K562 (cell line): Measurements from ENCODE around the gene RFC5. TPM values are rescaled to one million over a fixed set of nuclear protein-coding genes. Genes with fewer than 3 reads are reported as not detected.

Source experiments
- CC2D1A ChIP-seq: fragments of 450-650 bp; IDR thresholded peaks from 2 replicates; pipeline ENCODE4 v1.6.1; 2017; ENCODE audit warnings: mild to moderate bottlenecking
- DPF2 ChIP-seq: fragments of 450-650 bp; IDR thresholded peaks from 2 replicates; pipeline ENCODE4 v1.6.1; 2016
- EGR1 ChIP-seq: fragments of 450-650 bp; conservative IDR thresholded peaks from 2 replicates; pipeline ENCODE4 v1.6.1; 2017; ENCODE audit warnings: mild to moderate bottlenecking
- GABPA ChIP-seq: fragments of 200-800 bp; sonication (Bioruptor generic); conservative IDR thresholded peaks from 2 replicates; pipeline ENCODE4 v1.6.1; 2016; ENCODE audit warnings: low read depth, missing genetic modification characterization, missing compliant biosample characterization
- HDAC1 ChIP-seq, 2 experiments: fragments of 450-650 bp; IDR thresholded peaks; 2 replicates each; pipeline ENCODE4 v1.6.1; 2016 to 2017; ENCODE audit warnings: inconsistent platforms in 1 of 2, mild to moderate bottlenecking in 1 of 2, moderate library complexity in 1 of 2
- HOXB6 ChIP-seq: fragments of 250-450 bp; sonication (Bioruptor Pico); IDR thresholded peaks from 2 replicates; pipeline ENCODE4 v1.5.1; 2022; ENCODE audit warnings: mild to moderate bottlenecking, borderline replicate concordance
- KDM5B ChIP-seq: fragments of 200-600 bp; sonication (generic); IDR thresholded peaks from 2 replicates; pipeline ENCODE4 v1.6.1; 2012; ENCODE audit warnings: low read depth, mild to moderate bottlenecking, moderate library complexity, low read length, control low read depth, inconsistent platforms; ENCODE audit not compliant: insufficient replicate concordance
- NKRF ChIP-seq: fragments of 450-650 bp; IDR thresholded peaks from 2 replicates; pipeline ENCODE4 v1.6.1; 2016; ENCODE audit warnings: borderline replicate concordance
- NR2C2 ChIP-seq, 2 experiments: fragments of 200-800 bp in 1 of 2; sonication (Bioruptor generic) in 1 of 2; sonication (generic) in 1 of 2; formaldehyde crosslinking in 1 of 2; IDR thresholded peaks; 2 replicates each; pipeline versions ENCODE4 v1.6.1 to v1.8.0; 2016 to 2022; ENCODE audit warnings: mild to moderate bottlenecking in 1 of 2, missing compliant biosample characterization in 1 of 2, missing genetic modification characterization in 1 of 2, missing genetic modification reagents in 1 of 2
- NR2F6 ChIP-seq: fragments of 450-650 bp; formaldehyde crosslinking; IDR thresholded peaks from 2 replicates; pipeline ENCODE4 v1.4.0; 2020; ENCODE audit warnings: mild to moderate bottlenecking
- PHTF2 ChIP-seq: fragments of 250-450 bp; sonication (Bioruptor Pico); IDR thresholded peaks from 2 replicates; pipeline ENCODE4 v1.5.0; 2021; ENCODE audit warnings: mild to moderate bottlenecking
- POLR3A ChIP-seq: IDR thresholded peaks from 2 replicates; pipeline ENCODE4 v1.6.1; 2011; ENCODE audit warnings: borderline replicate concordance, mild to moderate bottlenecking, moderate library complexity; ENCODE audit not compliant: insufficient read length, insufficient read depth; ENCODE audit errors: extremely low read depth
- RBFOX2 ChIP-seq: fragments of 200-400 bp; formaldehyde crosslinking; IDR thresholded peaks from 2 replicates; pipeline ENCODE4 v1.6.1; 2017; ENCODE audit warnings: low read depth, mild to moderate bottlenecking, low read length, moderate library complexity
- SUPT5H ChIP-seq: fragments of 450-650 bp; IDR thresholded peaks from 2 replicates; pipeline ENCODE4 v1.6.1; 2016
- TOE1 ChIP-seq, 2 experiments: fragments of 450-650 bp in 1 of 2; sonication (generic) in 1 of 2; formaldehyde crosslinking in 1 of 2; IDR thresholded peaks; 2 replicates each; pipeline versions ENCODE4 v1.7.1 to v1.8.0; 2016 to 2022; ENCODE audit warnings: borderline replicate concordance in 2 of 2, mild to moderate bottlenecking in 2 of 2, antibody characterized with exemption in 1 of 2, inconsistent platforms in 1 of 2, low read depth in 1 of 2, missing genetic modification reagents in 1 of 2, moderate library complexity in 1 of 2
- TRIM25 ChIP-seq: fragments of 450-650 bp; IDR thresholded peaks from 2 replicates; pipeline ENCODE4 v1.7.0; 2016; ENCODE audit warnings: borderline replicate concordance
- USF2 ChIP-seq: sonication (generic); formaldehyde crosslinking; IDR thresholded peaks from 2 replicates; pipeline ENCODE4 v1.5.0; 2020; ENCODE audit warnings: missing genetic modification reagents
- ZNF316 ChIP-seq: fragments of 450-650 bp; IDR thresholded peaks from 2 replicates; pipeline ENCODE4 v1.6.1; 2016
- ZNF583 ChIP-seq: fragments of 250-450 bp; sonication (Bioruptor Pico); IDR thresholded peaks from 2 replicates; pipeline ENCODE4 v1.4.0; 2020
- ZNF766 ChIP-seq: fragments of 200-800 bp; sonication (Bioruptor generic); conservative IDR thresholded peaks from 2 replicates; pipeline ENCODE4 v1.6.1; 2016; ENCODE audit warnings: missing genetic modification characterization, missing compliant biosample characterization
- polyA plus RNA-seq, 8 experiments: library from polyadenylated mRNA; depleted of rRNA in 4 of 8; stranded (reverse) in 5 of 8; unstranded in 3 of 8; fragments of >200 nt; fragmentation: Nextera tagmentation in 2 of 8; fragmentation: Illumina TruSeq in 1 of 8; extraction: Ambion mirVana in 2 of 8; extraction: Trizol in 1 of 8; gene quantifications; 2 replicates each; pipeline versions ENCODE4 v1.2.1 to v1.2.3, GENCODE V29; 2011 to 2014; ENCODE audit warnings: inconsistent platforms in 1 of 8, missing spikeins in 1 of 8
- total RNA-seq, 7 experiments: library from RNA; depleted of rRNA in 6 of 7; stranded (reverse); fragments of >200 nt in 6 of 7; fragmentation: Illumina TruSeq in 2 of 7; extraction: Trizol in 2 of 7; gene quantifications; 2 replicates each; pipeline versions ENCODE4 v1.2.1 to v1.2.3, GENCODE V29; 2011 to 2021; ENCODE audit warnings: low replicate concordance in 1 of 7

Gene RFC5
- total and polyA plus RNA-seq, 9 of the 15 experiments (the other 6 are each of a cell fraction or from before 2014, with no cell fraction given), result 61.8 to 189 (median 92.9) TPM

GRCh38 chr12:118061011-118061872, 44.7 kb downstream of the RFC5 start, which contains the start of gene WSB2 (continued):
- TF ChIP-seq TOE1 (IDR thresholded peaks at IDR 0.05; ENCODE audit: borderline replicate concordance) (peak; percentile 37; the same call in 1 of the 2 replicates), TOE1 (CRISPR knock-in tag; IDR thresholded peaks at IDR 0.05; ENCODE audit: borderline replicate concordance, low read depth) (no peak), NKRF (no peak), PHTF2 (no peak), KDM5B (peak; percentile 16), POLR3A (no peak), CC2D1A (0 out of 2 replicates have a peak, but pooled peaks have one; percentile 26), HDAC1 (IDR thresholded peaks at IDR 0.05) (0 out of 4 replicates have a peak, but pooled peaks of 1 of the 2 experiments have one; percentile 47), SUPT5H (peak; percentile 81), RBFOX2 (peak; percentile 57), GABPA (peak; percentile 81), HOXB6 (CRISPR knock-in tag) (no peak), DPF2 (peak; percentile 58), ZNF583 (CRISPR knock-in tag) (no peak), USF2 (CRISPR knock-in tag) (peak; percentile 76), NR2C2 (CRISPR knock-in tag; IDR thresholded peaks at IDR 0.05) (no peak), NR2C2 (tag; IDR thresholded peaks at IDR 0.05) (peak; percentile 35), NR2F6 (CRISPR knock-in tag) (no peak), EGR1 (peak; percentile 87), ZNF316 (no peak), TRIM25 (no peak), ZNF766 (CRISPR knock-in tag) (0 out of 2 replicates have a peak, but pooled peaks have one; percentile 46)
